GM23338 (cell line): ENCODE measurements around the gene MAGEA9B. TPM values are rescaled to one million over a fixed set of nuclear protein-coding genes. Genes with fewer than 3 reads are reported as not detected.
"Not testable (repeated sequence)": the region's sequence is repeated elsewhere in the genome, so short reads cannot be mapped to it uniquely, and the experiment has no call there.

Source experiments
- ATAC-seq: fragments of 200-7000 bp; cut with Tn5 transposase; 3 replicates; pipeline ENCODE4 v1.9.1; 2020
- DNase-seq: peaks from one replicate; pipeline ENCODE4 v3.0.0-alpha.2; 2015; ENCODE audit warnings: low spot score
- H2AFZ ChIP-seq: fragments of 200-600 bp; sonication (generic); 2 replicates; pipeline ENCODE4 v1.8.0; 2016; ENCODE audit warnings: antibody characterized with exemption, mild to moderate bottlenecking, moderate library complexity
- H3F3A ChIP-seq: fragments of 200-600 bp; sonication (generic); replicated peaks from 2 replicates; pipeline ENCODE4 v1.8.0; 2017; ENCODE audit warnings: antibody characterized with exemption, mixed run types, low read depth
- H3K27ac ChIP-seq: fragments of 200-600 bp; sonication (generic); 2 replicates; pipeline ENCODE4 v1.6.1; 2016; ENCODE audit warnings: low read depth
- H3K27me3 ChIP-seq: fragments of 200-600 bp; sonication (generic); 2 replicates; pipeline ENCODE4 v1.8.0; 2016; ENCODE audit warnings: mild to moderate bottlenecking, mixed run types, moderate library complexity; ENCODE audit not compliant: insufficient read depth
- H3K36me3 ChIP-seq: fragments of 200-600 bp; sonication (generic); 2 replicates; pipeline ENCODE4 v1.8.0; 2016; ENCODE audit warnings: mild to moderate bottlenecking; ENCODE audit not compliant: insufficient read depth
- H3K4me1 ChIP-seq: fragments of 200-600 bp; sonication (generic); 2 replicates; pipeline ENCODE4 v1.8.0; 2016; ENCODE audit warnings: mild to moderate bottlenecking, moderate library complexity; ENCODE audit not compliant: insufficient read depth
- H3K4me2 ChIP-seq: fragments of 200-600 bp; sonication (generic); 2 replicates; pipeline ENCODE4 v1.7.1; 2017; ENCODE audit warnings: mixed run types
- H3K4me3 ChIP-seq: fragments of 200-600 bp; sonication (generic); 2 replicates; pipeline ENCODE4 v1.6.1; 2016; ENCODE audit warnings: mixed run types
- H3K79me2 ChIP-seq: fragments of 200-600 bp; sonication (generic); replicated peaks from 2 replicates; pipeline ENCODE4 v1.8.0; 2017; ENCODE audit warnings: mild to moderate bottlenecking; ENCODE audit not compliant: insufficient read depth
- H3K9me2 ChIP-seq: fragments of 200-600 bp; sonication (generic); 2 replicates; pipeline ENCODE4 v1.8.0; 2017; ENCODE audit not compliant: insufficient read depth
- H4K20me1 ChIP-seq: fragments of 200-600 bp; sonication (generic); replicated peaks from 2 replicates; pipeline ENCODE4 v1.8.0; 2017; ENCODE audit warnings: mild to moderate bottlenecking; ENCODE audit not compliant: insufficient read depth
- H3K27ac Mint-ChIP-seq: 2 replicates; pipeline ENCODE4 v1.8.0; 2020; ENCODE audit warnings: inconsistent platforms, mild to moderate bottlenecking, moderate library complexity, mixed read lengths
- H3K27me3 Mint-ChIP-seq: 3 replicates; pipeline ENCODE4 v1.8.0; 2022; ENCODE audit warnings: low read depth, mild to moderate bottlenecking, moderate library complexity, mixed read lengths, inconsistent platforms; ENCODE audit not compliant: insufficient read depth, poor library complexity
- H3K36me3 Mint-ChIP-seq: 3 replicates; pipeline ENCODE4 v1.8.0; 2021; ENCODE audit warnings: low read depth, mild to moderate bottlenecking, inconsistent platforms, moderate library complexity, mixed read lengths
- H3K4me1 Mint-ChIP-seq: 3 replicates; pipeline ENCODE4 v1.8.0; 2020; ENCODE audit warnings: mild to moderate bottlenecking, inconsistent platforms, mixed read lengths
- H3K4me3 Mint-ChIP-seq: 3 replicates; pipeline ENCODE4 v1.8.0; 2021; ENCODE audit warnings: moderate library complexity, mild to moderate bottlenecking, inconsistent platforms, mixed read lengths
- H3K9me3 Mint-ChIP-seq: 3 replicates; pipeline ENCODE4 v1.8.0; 2020; ENCODE audit warnings: moderate library complexity, mild to moderate bottlenecking, inconsistent platforms, mixed read lengths
- CREB1 ChIP-seq: fragments of 250-450 bp; sonication (Bioruptor Pico); IDR thresholded peaks from 2 replicates; pipeline ENCODE4 v1.5.0; 2020; ENCODE audit warnings: low read depth, mild to moderate bottlenecking, moderate library complexity
- CTCF ChIP-seq, 2 experiments: fragments of 200-600 bp in 1 of 2; sonication (generic) in 1 of 2; conservative IDR thresholded peaks; 2 replicates each; pipeline versions ENCODE4 v1.5.1 to v1.6.1; 2016 to 2017; ENCODE audit warnings: antibody characterized with exemption in 2 of 2, low read depth in 2 of 2, mild to moderate bottlenecking in 2 of 2, moderate library complexity in 1 of 2
- ETS1 ChIP-seq: IDR thresholded peaks from 2 replicates; pipeline ENCODE4 v1.6.1; 2016; ENCODE audit warnings: antibody characterized with exemption
- EZH2 ChIP-seq: fragments of 200-600 bp; sonication (generic); IDR thresholded peaks from one replicate; pipeline ENCODE4 v1.8.0; 2017; ENCODE audit warnings: antibody characterized with exemption, mild to moderate bottlenecking, low read depth; ENCODE audit not compliant: unreplicated experiment
- EZH2phosphoT487 ChIP-seq: fragments of 200-600 bp; sonication (generic); IDR thresholded peaks from one replicate; pipeline ENCODE4 v1.8.1; 2018; ENCODE audit warnings: antibody characterized with exemption; ENCODE audit not compliant: unreplicated experiment
- NANOG ChIP-seq: IDR thresholded peaks from 2 replicates; pipeline ENCODE4 v1.6.1; 2016; ENCODE audit warnings: antibody characterized with exemption, borderline replicate concordance
- STAT1 ChIP-seq: IDR thresholded peaks from one replicate; pipeline ENCODE4 v1.6.1; 2016; ENCODE audit warnings: antibody characterized with exemption; ENCODE audit not compliant: unreplicated experiment
- ZNF331 ChIP-seq: fragments of 250-450 bp; sonication (Bioruptor Pico); IDR thresholded peaks from 2 replicates; pipeline ENCODE4 v1.5.0; 2020; ENCODE audit warnings: low read depth, mild to moderate bottlenecking, moderate library complexity
- ZNF462 ChIP-seq: fragments of 250-450 bp; sonication (Bioruptor Pico); IDR thresholded peaks from 2 replicates; pipeline ENCODE4 v1.5.0; 2020; ENCODE audit warnings: mild to moderate bottlenecking, moderate library complexity
- long read RNA-seq: library from polyadenylated mRNA; unstranded; transcript quantifications from one replicate; pipeline ENCODE4 v2.0.0, GENCODE V29; 2020; ENCODE audit not compliant: unreplicated experiment
- polyA plus RNA-seq: library from polyadenylated mRNA; unstranded; fragments of >200 nt; fragmentation: Nextera tagmentation; extraction: Ambion mirVana; gene quantifications from 2 replicates; pipeline ENCODE4 v1.2.1, GENCODE V29; 2016
- total RNA-seq: library from RNA; depleted of rRNA; stranded (reverse); fragments of >200 nt; shearing (Covaris generic); gene quantifications from 2 replicates; pipeline ENCODE4 v1.2.3, GENCODE V29; 2014; rRNA removed

The MAGEA9B gene
- total RNA-seq (0.52 TPM in 1 of 2 replicates, not detected in the other), polyA plus RNA-seq (not detected in 2 replicates)
- long read RNA-seq, result 0 reads

GRCh38 chrX:149587359-149587758, at the start of gene MAGEA9B:
Gene MAGEA9B (minus strand): TSS chrX:149587459. CDS start chrX:149583179, 4,280 bp downstream.
- H3K27me3 ChIP-seq, H3K4me3 Mint-ChIP-seq, H3K4me1 Mint-ChIP-seq, H3K9me3 Mint-ChIP-seq, H3K9me2 ChIP-seq, H3K36me3 ChIP-seq, DNase-seq, H3K27ac ChIP-seq, H3K27me3 Mint-ChIP-seq, H3K4me2 ChIP-seq, ATAC-seq, H3K4me3 ChIP-seq, H3K4me1 ChIP-seq, H3K79me2 ChIP-seq, H3F3A ChIP-seq, H4K20me1 ChIP-seq, H2AFZ ChIP-seq, H3K27ac Mint-ChIP-seq, H3K36me3 Mint-ChIP-seq: not testable (repeated sequence)

GRCh38 chrX:149633511-149633910, 46.3 kb upstream of the MAGEA9B start:
- H4K20me1 ChIP-seq, result no peaks in the 10 kb centered on the region
- H3K4me3 Mint-ChIP-seq, result no peak overlapping the region
- DNase-seq (no peak), ATAC-seq (no peak)
- no peaks in the 10 kb centered on the region for H3K9me2 ChIP-seq
- no peaks in the 10 kb centered on the region for H3K36me3 ChIP-seq
- H3K36me3 Mint-ChIP-seq, result no peaks in the 10 kb centered on the region
- no peak overlapping the region for H2AFZ ChIP-seq
- H3K4me2 ChIP-seq, result no peak overlapping the region
- H3K9me3 Mint-ChIP-seq, result peaks cover 2% of the 10 kb centered on the region; the same call in 2 of the 3 replicates
- no peak overlapping the region for H3K4me3 ChIP-seq
- peaks cover 21% of the 10 kb centered on the region for H3K79me2 ChIP-seq
- H3K4me1 ChIP-seq, result 0 out of 2 replicates have a peak, but pooled peaks cover 8% of the 10 kb centered on the region
- peaks cover 10% of the 10 kb centered on the region for H3K27me3 Mint-ChIP-seq
- H3K27ac Mint-ChIP-seq, result no peak overlapping the region
- peaks cover 11% of the 10 kb centered on the region for H3K27me3 ChIP-seq
- H3F3A ChIP-seq, result no peaks in the 10 kb centered on the region
- H3K27ac ChIP-seq, result no peak overlapping the region
- H3K4me1 Mint-ChIP-seq, result peaks cover 15% of the 10 kb centered on the region; the same call in 2 of the 3 replicates
- TF ChIP-seq STAT1 (no peak), ZNF331 (CRISPR knock-in tag) (no peak), EZH2 (no peak), NANOG (no peak), ETS1 (no peak), CREB1 (CRISPR knock-in tag) (no peak), ZNF462 (CRISPR knock-in tag) (no peak), EZH2phosphoT487 (no peak), CTCF (conservative IDR thresholded peaks at IDR 0.05; ENCODE audit: low read depth in 2 of 2) (no peak)
